Measurements from ENCODE around the gene LIME1.

- TF ChIP-seq MAX (IDR thresholded peaks at IDR 0.05) (no peak), CTCF (IDR thresholded peaks at IDR 0.05 in 2 of 3, conservative IDR thresholded peaks at IDR 0.05 in 1 of 3; ENCODE audit: borderline replicate concordance in 1 of 3, insufficient read depth in 1 of 3, low read depth in 2 of 3, low read length in 2 of 3) (no peak), POLR2A (IDR thresholded peaks at IDR 0.05; ENCODE audit: borderline replicate concordance, extremely low read depth, insufficient read depth, insufficient read length) (no peak), ATF3 (IDR thresholded peaks at IDR 0.05) (no peak), FOSL1 (IDR thresholded peaks at IDR 0.05; ENCODE audit: low read depth) (no peak), POLR2AphosphoS5 (IDR thresholded peaks at IDR 0.05; ENCODE audit: low read depth, low read length) (no peak), TCF7L2 (IDR thresholded peaks at IDR 0.05; ENCODE audit: borderline replicate concordance, extremely low read depth, insufficient read depth, insufficient read length) (no peak), EGR1 (IDR thresholded peaks at IDR 0.05; ENCODE audit: low read depth) (no peak)
These were observed 7.7 kb downstream of the LIME1 start for GRCh38 chr20:63744158-63744557.
